Uterus (tissue), 2 donors: ENCODE measurements around the gene HIVEP1.

Experiments used
- CTCF ChIP-seq, 4 experiments: fragments of 200-600 bp in 2 of 4; fragments of 450-650 bp in 2 of 4; sonication (generic) in 2 of 4; IDR thresholded peaks; one replicate each; pipeline ENCODE4 v1.5.1; 2016 to 2019; ENCODE audit warnings: antibody characterized with exemption in 4 of 4, mild to moderate bottlenecking in 2 of 4, moderate library complexity in 1 of 4
- POLR2A ChIP-seq, 2 donors: fragments of 450-650 bp; IDR thresholded peaks; one replicate each; pipeline ENCODE4 v1.6.1; 2016; ENCODE audit warnings: antibody characterized with exemption in 2 of 2, mild to moderate bottlenecking in 1 of 2, moderate library complexity in 1 of 2

GRCh38 chr6:12024699-12025434 is 12.8 kb downstream of the HIVEP1 start:
- TF ChIP-seq CTCF (IDR thresholded peaks at IDR 0.05), result no peak
- TF ChIP-seq POLR2A (IDR thresholded peaks at IDR 0.05), result no peak
